HepG2 (cell line): ENCODE measurements around the gene DBN1. TPM values are rescaled to one million over a fixed set of nuclear protein-coding genes. Genes with fewer than 3 reads are reported as not detected.

Source experiments
- BORCS8-MEF2B ChIP-seq: sonication (generic); formaldehyde crosslinking; IDR thresholded peaks from 2 replicates; pipeline ENCODE4 v1.8.0; 2022; ENCODE audit warnings: mild to moderate bottlenecking, missing genetic modification reagents
- KDM1A ChIP-seq: IDR thresholded peaks from 2 replicates; pipeline ENCODE4 v1.6.1; 2016; ENCODE audit warnings: missing compliant biosample characterization
- MTA3 ChIP-seq: sonication (generic); formaldehyde crosslinking; IDR thresholded peaks from 2 replicates; pipeline ENCODE4 v1.4.0; 2020; ENCODE audit warnings: missing genetic modification reagents
- NR2F6 ChIP-seq, 2 experiments: IDR thresholded peaks; 2 replicates each; pipeline ENCODE4 v1.6.1; 2016; ENCODE audit warnings: antibody characterized with exemption in 1 of 2, mild to moderate bottlenecking in 1 of 2
- PHF8 ChIP-seq: sonication (generic); formaldehyde crosslinking; IDR thresholded peaks from 2 replicates; pipeline ENCODE4 v1.5.0; 2020; ENCODE audit warnings: missing genetic modification reagents
- SAP130 ChIP-seq: IDR thresholded peaks from 2 replicates; pipeline ENCODE4 v1.6.1; 2016; ENCODE audit warnings: low read depth
- SIX1 ChIP-seq: sonication (generic); formaldehyde crosslinking; IDR thresholded peaks from 2 replicates; pipeline ENCODE4 v1.4.0; 2020; ENCODE audit warnings: missing genetic modification reagents, borderline replicate concordance
- STAG1 ChIP-seq: sonication (generic); formaldehyde crosslinking; IDR thresholded peaks from 2 replicates; pipeline ENCODE4 v1.4.0; 2020; ENCODE audit warnings: missing genetic modification reagents
- ZBTB40 ChIP-seq, 2 experiments: fragments of 450-650 bp in 1 of 2; sonication (generic) in 1 of 2; formaldehyde crosslinking in 1 of 2; IDR thresholded peaks; 2 replicates each; pipeline versions ENCODE4 v1.6.1 to v1.8.0; 2016 to 2022; ENCODE audit warnings: antibody characterized with exemption in 1 of 2, mild to moderate bottlenecking in 1 of 2, missing genetic modification reagents in 1 of 2
- ZFY ChIP-seq: sonication (generic); formaldehyde crosslinking; IDR thresholded peaks from 2 replicates; pipeline ENCODE4 v1.4.0; 2020; ENCODE audit warnings: missing genetic modification reagents
- ZMYM3 ChIP-seq: sonication (generic); formaldehyde crosslinking; IDR thresholded peaks from 2 replicates; pipeline ENCODE4 v1.5.1; 2020; ENCODE audit warnings: mild to moderate bottlenecking, missing genetic modification reagents
- ZNF256 ChIP-seq: sonication (generic); formaldehyde crosslinking; conservative IDR thresholded peaks from 2 replicates; pipeline ENCODE4 v1.4.0; 2020; ENCODE audit warnings: missing genetic modification reagents
- ZNF619 ChIP-seq: sonication (generic); formaldehyde crosslinking; IDR thresholded peaks from 2 replicates; pipeline ENCODE4 v1.4.0; 2020; ENCODE audit warnings: mild to moderate bottlenecking, missing genetic modification reagents
- ZNF687 ChIP-seq: sonication (generic); formaldehyde crosslinking; IDR thresholded peaks from 2 replicates; pipeline ENCODE4 v1.5.1; 2020; ENCODE audit warnings: mild to moderate bottlenecking, missing genetic modification reagents, moderate library complexity
- ZNF75D ChIP-seq: sonication (generic); formaldehyde crosslinking; IDR thresholded peaks from 2 replicates; pipeline ENCODE4 v1.8.1; 2023; ENCODE audit warnings: missing genetic modification reagents, mild to moderate bottlenecking, borderline replicate concordance
- ZNF768 ChIP-seq: sonication (generic); formaldehyde crosslinking; IDR thresholded peaks from 2 replicates; pipeline ENCODE4 v1.4.0; 2020; ENCODE audit warnings: missing genetic modification reagents
- polyA plus RNA-seq, 8 experiments: library from polyadenylated mRNA; depleted of rRNA in 3 of 8; stranded (reverse) in 7 of 8; unstranded in 1 of 8; fragments of >200 nt; fragmentation: Illumina TruSeq in 4 of 8; extraction: Trizol in 4 of 8; gene quantifications; 2 replicates each; pipeline versions ENCODE4 v1.2.1 to v1.2.3, GENCODE V29; 2011 to 2016; ENCODE audit warnings: low read depth in 4 of 8, missing spikeins in 1 of 8, mixed read lengths in 1 of 8; ENCODE audit not compliant: insufficient read depth in 1 of 8
- total RNA-seq, 5 experiments: library from RNA; depleted of rRNA; stranded (reverse); fragments of >200 nt; fragmentation: Illumina TruSeq; extraction: Trizol; gene quantifications; 2 replicates each; pipeline ENCODE4 v1.2.3, GENCODE V29; 2016; ENCODE audit warnings: low read depth in 1 of 5

DBN1 gene
- total and polyA plus RNA-seq, 2 of the 13 experiments (the other 11 are each of a cell fraction or from before 2014, with no cell fraction given) = 27.0 to 37.3 TPM

- TF ChIP-seq ZNF619 = 0 out of 2 replicates have a peak, but pooled peaks have one; percentile 42
- peak; percentile 12; the same call in 1 of the 2 replicates for TF ChIP-seq ZMYM3 (CRISPR knock-in tag)
- peak; percentile 57 for TF ChIP-seq ZNF687 (CRISPR knock-in tag)
- no peak for TF ChIP-seq ZNF75D (CRISPR knock-in tag)
- no peak for TF ChIP-seq NR2F6 (IDR thresholded peaks at IDR 0.05)
- TF ChIP-seq NR2F6 (CRISPR knock-in tag; IDR thresholded peaks at IDR 0.05) = peak; percentile 38; the same call in 1 of the 2 replicates
- peak; percentile 62 for TF ChIP-seq ZFY (CRISPR knock-in tag)
- TF ChIP-seq ZNF256 = no peak
- TF ChIP-seq SAP130 (CRISPR knock-in tag) = peak; percentile 71
- no peak for TF ChIP-seq KDM1A (CRISPR knock-in tag)
- peak; percentile 26; the same call in 1 of the 2 replicates for TF ChIP-seq PHF8 (CRISPR knock-in tag)
- TF ChIP-seq STAG1 (CRISPR knock-in tag) = peak; percentile 92
- 0 out of 2 replicates have a peak, but pooled peaks have one; percentile 19 for TF ChIP-seq BORCS8-MEF2B (CRISPR knock-in tag)
- TF ChIP-seq MTA3 = no peak
- TF ChIP-seq SIX1 (CRISPR knock-in tag) = 0 out of 2 replicates have a peak, but pooled peaks have one; percentile 17
- no peak for TF ChIP-seq ZBTB40 (IDR thresholded peaks at IDR 0.05)
- 0 out of 2 replicates have a peak, but pooled peaks have one; percentile 29 for TF ChIP-seq ZBTB40 (CRISPR knock-in tag; IDR thresholded peaks at IDR 0.05)
- 0 out of 2 replicates have a peak, but pooled peaks have one; percentile 30 for TF ChIP-seq ZNF768 (CRISPR knock-in tag)
Measured at GRCh38 chr5:177500685-177501522, 27.5 kb upstream of the DBN1 start (continued).
